ENCODE measurements around the gene KDM2A.

The KDM2A gene

DNA sequence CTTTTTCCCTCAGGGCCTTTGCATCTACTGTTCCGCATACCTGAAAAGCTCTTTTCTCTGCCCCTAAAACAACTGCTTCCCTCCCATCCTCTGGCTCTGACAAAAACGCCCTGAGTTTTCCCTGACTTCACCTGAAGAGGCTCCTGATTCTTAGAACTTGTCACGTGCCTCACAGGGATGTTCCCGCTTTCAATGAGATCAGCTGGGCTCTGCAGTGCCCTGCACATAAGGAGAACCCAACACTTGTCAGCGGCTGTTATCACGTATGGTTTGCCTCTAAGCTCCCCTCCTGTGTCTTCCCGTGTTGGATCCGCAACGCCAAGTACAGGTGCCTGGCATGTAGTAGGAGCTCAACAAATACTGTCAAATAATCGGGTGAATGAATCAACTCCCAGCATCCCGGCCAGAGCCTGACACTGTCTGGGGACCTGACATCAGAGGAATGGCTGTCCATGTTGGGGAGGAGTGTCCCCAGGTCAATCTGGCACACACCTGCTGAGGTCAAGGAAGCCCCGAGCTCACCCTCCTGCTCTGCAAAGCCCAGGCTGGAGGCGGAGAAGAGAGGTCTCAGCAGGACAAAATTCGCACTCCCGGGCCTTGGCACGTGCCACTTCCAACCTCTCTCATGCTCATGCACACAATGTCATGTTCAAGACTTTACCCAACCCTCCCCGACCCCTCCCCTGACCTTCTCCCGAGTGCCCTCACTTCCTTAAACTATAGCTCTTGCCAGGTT lies 143.1 kb downstream of the KDM2A start:
- Histone ChIP-seq H3K27ac (ENCODE audit: low read length) (no peak overlapping the region), H3K27me3 (ENCODE audit: control insufficient read depth in 1 of 2, insufficient read depth in 2 of 2, low read length in 2 of 2) (no peaks in the 10 kb centered on the region), H3K9ac (ENCODE audit: low read length in 2 of 2) (no peak overlapping the region), H3K9me3 (ENCODE audit: control insufficient read depth in 2 of 2, low read length in 2 of 2) (no peaks in the 10 kb centered on the region), H3K36me3 (ENCODE audit: control insufficient read depth in 2 of 2, insufficient read depth in 2 of 2, low read length in 2 of 2) (no peaks in the 10 kb centered on the region), H3K4me3 (ENCODE audit: low read length in 2 of 2) (peak overlapping the region in 1 of 2 donors; percentile 72), H3K4me1 (ENCODE audit: control insufficient read depth, insufficient read depth, low read length) (peaks cover 28% of the 10 kb centered on the region)

DNA sequence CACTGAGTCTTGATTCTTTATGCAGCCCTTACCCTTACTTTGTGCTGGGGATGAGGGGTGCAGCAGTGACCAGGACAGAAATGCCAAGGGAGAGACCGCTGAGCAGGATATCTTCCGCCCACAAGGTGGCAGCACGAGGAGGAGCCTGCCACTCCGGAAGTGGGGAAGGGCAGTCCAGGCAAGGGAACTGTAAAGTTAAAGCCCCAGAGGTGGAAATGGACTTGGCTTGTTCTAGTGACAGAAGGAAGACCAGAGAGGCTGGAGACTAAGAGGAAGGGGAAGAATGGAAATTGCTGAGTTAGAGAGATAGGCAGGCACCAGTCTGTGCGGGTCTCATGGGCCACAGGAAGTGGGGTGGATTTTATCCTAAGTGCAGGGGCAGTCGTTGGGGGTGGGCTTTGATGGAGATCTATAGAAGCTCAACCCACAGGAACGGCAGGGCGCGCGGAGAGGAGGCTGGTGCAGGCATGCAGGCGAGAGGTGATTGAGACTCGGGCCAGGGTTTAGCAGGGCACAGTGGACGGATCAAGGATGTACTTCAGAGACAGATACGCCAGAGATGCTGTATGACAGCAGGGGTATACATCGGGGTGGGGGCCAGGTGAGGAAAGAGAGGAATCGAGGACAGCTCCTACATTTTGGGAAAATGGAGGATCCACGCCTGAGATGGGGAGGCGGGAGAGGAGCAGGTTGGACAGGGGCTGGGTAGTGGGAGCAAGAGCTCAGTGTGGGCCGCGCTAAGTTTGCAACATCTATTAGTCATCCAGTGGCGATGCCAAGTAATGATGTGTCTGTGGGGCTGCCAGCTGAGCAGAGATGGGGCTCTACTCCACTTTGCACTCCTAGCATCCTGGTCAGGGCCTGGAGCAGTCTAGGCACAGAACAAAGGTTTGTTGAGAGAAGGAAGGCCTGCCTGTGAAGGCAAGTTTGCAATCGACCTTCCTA lies 143.9 kb downstream of the KDM2A start:
- H3K36me3 ChIP-seq (ENCODE audit: control insufficient read depth in 2 of 2, insufficient read depth in 2 of 2, low read length in 2 of 2): no peaks in the 10 kb centered on the region
- H3K4me3 ChIP-seq (ENCODE audit: low read length in 2 of 2): peak overlapping the region in 1 of 2 donors; percentile 35
- peaks cover 37% of the 10 kb centered on the region for H3K4me1 ChIP-seq (ENCODE audit: control insufficient read depth, insufficient read depth, low read length)
- H3K9me3 ChIP-seq (ENCODE audit: control insufficient read depth in 2 of 2, low read length in 2 of 2): no peaks in the 10 kb centered on the region
- peak overlapping the region in 1 of 2 donors; percentile 29 for H3K9ac ChIP-seq (ENCODE audit: low read length in 2 of 2)
- H3K27ac ChIP-seq (ENCODE audit: low read length): peak overlapping the region; percentile 46
- H3K27me3 ChIP-seq (ENCODE audit: control insufficient read depth in 1 of 2, insufficient read depth in 2 of 2, low read length in 2 of 2): no peaks in the 10 kb centered on the region

GRCh38 chr11:67264260-67264659 lies 145.2 kb downstream of the KDM2A start:
- Histone ChIP-seq H3K27ac (ENCODE audit: low read length) (no peak overlapping the region), H3K9me3 (ENCODE audit: control insufficient read depth in 2 of 2, low read length in 2 of 2) (no peaks in the 10 kb centered on the region), H3K27me3 (ENCODE audit: control insufficient read depth in 1 of 2, insufficient read depth in 2 of 2, low read length in 2 of 2) (no peaks in the 10 kb centered on the region), H3K4me1 (ENCODE audit: control insufficient read depth, insufficient read depth, low read length) (peaks cover 50% of the 10 kb centered on the region), H3K4me3 (ENCODE audit: low read length in 2 of 2) (no peak overlapping the region), H3K36me3 (ENCODE audit: control insufficient read depth in 2 of 2, insufficient read depth in 2 of 2, low read length in 2 of 2) (peaks cover 0 to 2% of the 10 kb centered on the region in 2 donors), H3K9ac (ENCODE audit: low read length in 2 of 2) (no peak overlapping the region)

DNA sequence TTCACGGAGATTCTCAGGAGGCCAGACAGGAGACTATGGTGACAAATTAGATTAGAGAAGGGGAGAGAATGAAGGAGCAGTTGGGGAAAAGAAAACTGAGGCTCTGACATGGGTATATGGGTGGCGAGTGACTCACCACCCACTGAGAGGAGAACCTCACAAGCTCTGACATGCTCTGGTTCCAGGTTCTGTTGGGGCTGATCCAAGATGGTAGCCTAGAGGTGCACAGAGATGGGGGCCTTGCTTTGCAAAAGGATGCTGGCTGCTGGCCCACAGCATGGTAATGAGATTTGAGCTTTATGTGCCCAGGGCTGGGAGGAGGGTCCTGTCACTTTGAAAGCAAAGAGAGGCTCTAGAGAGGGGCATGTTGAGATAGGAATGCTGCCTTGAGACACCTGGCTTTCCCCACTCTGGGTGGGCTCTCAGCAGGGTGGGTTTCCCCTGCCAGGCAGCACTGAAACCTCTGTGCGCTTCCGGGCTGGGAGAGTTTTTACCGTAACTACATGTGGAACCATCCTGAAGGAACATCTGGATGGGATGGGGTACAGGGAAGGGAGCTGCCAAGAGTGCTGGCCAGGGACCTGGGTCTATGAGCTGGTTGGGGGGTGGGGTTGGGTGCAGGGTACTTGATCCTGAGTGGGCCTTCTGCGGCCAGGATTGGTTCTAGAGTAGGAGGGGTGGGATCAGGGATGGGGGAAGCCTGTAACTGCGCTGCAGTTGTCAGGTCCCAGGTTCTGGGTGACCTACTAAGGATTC lies 146.0 kb downstream of the KDM2A start:
- H3K4me3 ChIP-seq (ENCODE audit: low read length in 2 of 2): no peak overlapping the region
- peak overlapping the region; percentile 73 for H3K27ac ChIP-seq (ENCODE audit: low read length)
- peaks cover 58% of the 10 kb centered on the region for H3K4me1 ChIP-seq (ENCODE audit: control insufficient read depth, insufficient read depth, low read length)
- no peaks in the 10 kb centered on the region for H3K9me3 ChIP-seq (ENCODE audit: control insufficient read depth in 2 of 2, low read length in 2 of 2)
- peaks cover 0 to 2% of the 10 kb centered on the region in 2 donors for H3K36me3 ChIP-seq (ENCODE audit: control insufficient read depth in 2 of 2, insufficient read depth in 2 of 2, low read length in 2 of 2)
- no peaks in the 10 kb centered on the region for H3K27me3 ChIP-seq (ENCODE audit: control insufficient read depth in 1 of 2, insufficient read depth in 2 of 2, low read length in 2 of 2)
- H3K9ac ChIP-seq (ENCODE audit: low read length in 2 of 2): peak overlapping the region in 1 of 2 donors; percentile 69

- Histone ChIP-seq H3K27me3 (ENCODE audit: control insufficient read depth in 1 of 2, insufficient read depth in 2 of 2, low read length in 2 of 2) (no peaks in the 10 kb centered on the region), H3K4me1 (ENCODE audit: control insufficient read depth, insufficient read depth, low read length) (peaks cover 66% of the 10 kb centered on the region)
Measured at GRCh38 chr11:67265633-67266448, 146.8 kb downstream of the KDM2A start.

GRCh38 chr11:67266449-67267187 lies 147.6 kb downstream of the KDM2A start, which contains the start of gene GRK2:
Gene GRK2 (plus strand): TSS chr11:67266473. CDS start chr11:67266700, 227 bp downstream.
- Histone ChIP-seq H3K9ac (ENCODE audit: low read length in 2 of 2) (peak within 1 kb of the TSS; percentile 81 to 82), H3K4me3 (ENCODE audit: low read length in 2 of 2) (peak within 1 kb of the TSS; percentile 83 to 84), H3K9me3 (ENCODE audit: control insufficient read depth in 2 of 2, low read length in 2 of 2) (no peaks in the 10 kb centered on the region), H3K27ac (ENCODE audit: low read length) (peak within 1 kb of the TSS; percentile 73), H3K36me3 (ENCODE audit: control insufficient read depth in 2 of 2, insufficient read depth in 2 of 2, low read length in 2 of 2) (peaks cover 0 to 2% of the 10 kb centered on the region in 2 donors), H3K4me1 (ENCODE audit: control insufficient read depth, insufficient read depth, low read length) (peaks cover 71% of the 10 kb centered on the region), H3K27me3 (ENCODE audit: control insufficient read depth in 1 of 2, insufficient read depth in 2 of 2, low read length in 2 of 2) (no peaks in the 10 kb centered on the region)

More at GRCh38 chr11:67265633-67266448, 146.8 kb downstream of the KDM2A start:
- peak overlapping the region; percentile 69 to 74 for H3K9ac ChIP-seq (ENCODE audit: low read length in 2 of 2)
- H3K36me3 ChIP-seq (ENCODE audit: control insufficient read depth in 2 of 2, insufficient read depth in 2 of 2, low read length in 2 of 2): peaks cover 0 to 2% of the 10 kb centered on the region in 2 donors
- H3K9me3 ChIP-seq (ENCODE audit: control insufficient read depth in 2 of 2, low read length in 2 of 2): no peaks in the 10 kb centered on the region
- H3K4me3 ChIP-seq (ENCODE audit: low read length in 2 of 2): peak overlapping the region; percentile 55 to 67
- H3K27ac ChIP-seq (ENCODE audit: low read length): peak overlapping the region; percentile 73

- Histone ChIP-seq H3K4me3 (ENCODE audit: low read length in 2 of 2) (peak overlapping the region; percentile 83 to 84), H3K27ac (ENCODE audit: low read length) (peak overlapping the region; percentile 67), H3K9ac (ENCODE audit: low read length in 2 of 2) (peak overlapping the region; percentile 81 to 82), H3K9me3 (ENCODE audit: control insufficient read depth in 2 of 2, low read length in 2 of 2) (no peaks in the 10 kb centered on the region), H3K4me1 (ENCODE audit: control insufficient read depth, insufficient read depth, low read length) (peaks cover 71% of the 10 kb centered on the region), H3K36me3 (ENCODE audit: control insufficient read depth in 2 of 2, insufficient read depth in 2 of 2, low read length in 2 of 2) (peaks cover 0 to 5% of the 10 kb centered on the region in 2 donors), H3K27me3 (ENCODE audit: control insufficient read depth in 1 of 2, insufficient read depth in 2 of 2, low read length in 2 of 2) (no peaks in the 10 kb centered on the region)
Measured at GRCh38 chr11:67267188-67268080, 148.4 kb downstream of the KDM2A start.

GRCh38 chr11:67268081-67268961 lies 149.3 kb downstream of the KDM2A start:
- peak overlapping the region; percentile 81 to 82 for H3K9ac ChIP-seq (ENCODE audit: low read length in 2 of 2)
- H3K27me3 ChIP-seq (ENCODE audit: control insufficient read depth in 1 of 2, insufficient read depth in 2 of 2, low read length in 2 of 2): no peaks in the 10 kb centered on the region
- H3K4me3 ChIP-seq (ENCODE audit: low read length in 2 of 2): peak overlapping the region; percentile 83 to 84
- peaks cover 0 to 6% of the 10 kb centered on the region in 2 donors for H3K36me3 ChIP-seq (ENCODE audit: control insufficient read depth in 2 of 2, insufficient read depth in 2 of 2, low read length in 2 of 2)
- peaks cover 72% of the 10 kb centered on the region for H3K4me1 ChIP-seq (ENCODE audit: control insufficient read depth, insufficient read depth, low read length)
- no peaks in the 10 kb centered on the region for H3K9me3 ChIP-seq (ENCODE audit: control insufficient read depth in 2 of 2, low read length in 2 of 2)
- peak overlapping the region; percentile 67 for H3K27ac ChIP-seq (ENCODE audit: low read length)
